Measurements from ENCODE around the gene CCDC50.

CCDC50 gene

GRCh38 chr3:191382661-191383060 lies 53.5 kb downstream of the CCDC50 start:
- FAIRE-seq: no peak

- FAIRE-seq: no peak
These were observed 53.9 kb downstream of the CCDC50 start for GRCh38 chr3:191383124-191383523.

GRCh38 chr3:191385101-191385500 lies 55.9 kb downstream of the CCDC50 start:
- FAIRE-seq: no peak

- FAIRE-seq: no peak
These were observed 58.4 kb downstream of the CCDC50 start for GRCh38 chr3:191387441-191388077.

GRCh38 chr3:191388823-191389222 lies 59.6 kb downstream of the CCDC50 start:
- FAIRE-seq: peak; percentile 62

GRCh38 chr3:191390580-191390979 lies 61.4 kb downstream of the CCDC50 start:
- no peak for FAIRE-seq

- no peak for FAIRE-seq
These were observed 62.9 kb downstream of the CCDC50 start for GRCh38 chr3:191391861-191392808.

GRCh38 chr3:191393146-191393545 lies 64.0 kb downstream of the CCDC50 start:
- FAIRE-seq: no peak

GRCh38 chr3:191397771-191398170 lies 68.6 kb downstream of the CCDC50 start:
- FAIRE-seq: no peak

- no peak for FAIRE-seq
These were observed 69.4 kb downstream of the CCDC50 start for GRCh38 chr3:191398607-191399006.

- no peak for FAIRE-seq
These were observed 70.7 kb downstream of the CCDC50 start for GRCh38 chr3:191399918-191400317.

GRCh38 chr3:191401775-191402357 lies 72.7 kb downstream of the CCDC50 start:
- FAIRE-seq: no peak

- no peak for FAIRE-seq
These were observed 80.7 kb downstream of the CCDC50 start for GRCh38 chr3:191409791-191410359.

- FAIRE-seq: no peak
These were observed 83.6 kb downstream of the CCDC50 start for GRCh38 chr3:191412759-191413158.

- FAIRE-seq: no peak
These were observed 85.1 kb downstream of the CCDC50 start for GRCh38 chr3:191414286-191414685.

GRCh38 chr3:191414732-191415131 lies 85.5 kb downstream of the CCDC50 start:
- no peak for FAIRE-seq

- FAIRE-seq: no peak
These were observed 86.4 kb downstream of the CCDC50 start for GRCh38 chr3:191415566-191415965.

- no peak for FAIRE-seq
These were observed 88.2 kb downstream of the CCDC50 start for GRCh38 chr3:191417457-191417729.

- FAIRE-seq: no peak
These were observed 91.6 kb downstream of the CCDC50 start for GRCh38 chr3:191420771-191421170.

GRCh38 chr3:191424881-191425280 lies 95.7 kb downstream of the CCDC50 start:
- no peak for FAIRE-seq

GRCh38 chr3:191425322-191425734 lies 96.1 kb downstream of the CCDC50 start:
- no peak for FAIRE-seq

GRCh38 chr3:191426311-191426710 lies 97.1 kb downstream of the CCDC50 start:
- no peak for FAIRE-seq

- peak; percentile 11 for FAIRE-seq
These were observed 99.0 kb downstream of the CCDC50 start for GRCh38 chr3:191428177-191428576.

GRCh38 chr3:191430103-191430502 lies 100.9 kb downstream of the CCDC50 start:
- FAIRE-seq: no peak
